Sigmoid colon (tissue), 7 donors: Measurements from ENCODE around the gene LEF1. TPM values are rescaled to one million over a fixed set of nuclear protein-coding genes. Genes with fewer than 3 reads are reported as not detected.

Experiments
- DNase-seq: peaks from one replicate; pipeline ENCODE4 v3.0.0-alpha.2; 2019
- H3K27ac ChIP-seq, 4 donors: fragments of 200-600 bp; sonication (generic); one replicate each; pipeline ENCODE4 v1.5.1; 2016 to 2019; ENCODE audit warnings: mild to moderate bottlenecking in 1 of 4
- H3K27me3 ChIP-seq, 3 donors: fragments of 200-600 bp; sonication (generic); one replicate each; pipeline ENCODE4 v1.5.1; 2019; ENCODE audit warnings: mild to moderate bottlenecking in 1 of 3
- H3K36me3 ChIP-seq, 4 donors: fragments of 200-600 bp; sonication (generic); one replicate each; pipeline ENCODE4 v1.5.1; 2016 to 2019
- H3K4me1 ChIP-seq, 4 donors: fragments of 200-600 bp; sonication (generic); one replicate each; pipeline ENCODE4 v1.5.1; 2017 to 2019
- H3K4me3 ChIP-seq, 4 donors: fragments of 200-600 bp; sonication (generic); one replicate each; pipeline ENCODE4 v1.5.1; 2017 to 2019; ENCODE audit warnings: mild to moderate bottlenecking in 2 of 4, moderate library complexity in 1 of 4
- H3K9me3 ChIP-seq, 4 donors: fragments of 200-600 bp in 3 of 4; sonication (generic) in 3 of 4; one replicate each; pipeline versions ENCODE4 v1.5.1 to v1.6.1; 2013 to 2019
- CTCF ChIP-seq, 4 experiments: fragments of 450-650 bp in 3 of 4; fragments of 200-600 bp in 1 of 4; IDR thresholded peaks; one replicate each; pipeline ENCODE4 v1.5.1; 2016 to 2019; ENCODE audit warnings: antibody characterized with exemption in 4 of 4, mild to moderate bottlenecking in 3 of 4, moderate library complexity in 2 of 4
- EP300 ChIP-seq, 4 donors: sonication (generic); formaldehyde crosslinking; IDR thresholded peaks; one replicate each; pipeline ENCODE4 v1.6.1; 2017; ENCODE audit warnings: antibody characterized with exemption in 4 of 4
- POLR2A ChIP-seq, 2 donors: fragments of 450-650 bp; IDR thresholded peaks; one replicate each; pipeline ENCODE4 v1.6.1; 2016; ENCODE audit warnings: antibody characterized with exemption in 2 of 2, mild to moderate bottlenecking in 2 of 2, moderate library complexity in 2 of 2
- POLR2AphosphoS5 ChIP-seq, 4 donors: sonication (generic); formaldehyde crosslinking; IDR thresholded peaks; one replicate each; pipeline ENCODE4 v1.6.1; 2017; ENCODE audit warnings: antibody characterized with exemption in 4 of 4
- WGBS, 2 donors: extraction: QIAGEN DNeasy Blood & Tissue Kit; methylation state at CpG; one replicate each; pipeline ENCODE4 v1.1.7; 2013; 5-methylcytosine and 5-hydroxymethylcytosine counted together
- intact Hi-C: fragments of 100-400 bp; cut with DNase I; formaldehyde crosslinking; loops from one replicate; pipeline ENCODE4 v1.15.1; 2023
- polyA plus RNA-seq, 3 donors: library from polyadenylated mRNA; stranded (reverse); fragments of 200-250 nt; gene quantifications; one replicate each; pipeline ENCODE4 v1.2.3, GENCODE V29; 2013
- total RNA-seq, 4 donors: library from RNA; depleted of rRNA; stranded (reverse); fragments of >200 nt; gene quantifications; one replicate each; pipeline ENCODE4 v1.1.0, GENCODE V29; 2016
- donor health status: healthy with polysubstance abuse.
- donor health status: Bipolar disorder and iron deficiency.
- donor health status: healthy.

The LEF1 gene
- total and polyA plus RNA-seq, 7 donors, result 0.83 to 25.3 (median 3.2) TPM; not detected in 1

- no peak for DNase-seq
- no peak overlapping the region for H3K4me3 ChIP-seq
- TF ChIP-seq POLR2A (IDR thresholded peaks at IDR 0.05), result no peak
- TF ChIP-seq EP300 (IDR thresholded peaks at IDR 0.05), result no peak
- TF ChIP-seq CTCF (IDR thresholded peaks at IDR 0.05), result no peak
- no peak for TF ChIP-seq POLR2AphosphoS5 (IDR thresholded peaks at IDR 0.05)
- peaks cover 0 to 7% (median 0%) of the 10 kb centered on the region in 3 donors for H3K27me3 ChIP-seq
- H3K27ac ChIP-seq, result no peak overlapping the region
- intact Hi-C loops, result no loop called here
- H3K4me1 ChIP-seq, result no peaks in the 10 kb centered on the region
- WGBS, 2 donors, result 69 to 83% methylated on average over 5 of the region's 5 CpGs
- H3K36me3 ChIP-seq, result no peaks in the 10 kb centered on the region
- H3K9me3 ChIP-seq, result no peaks in the 10 kb centered on the region
Measured at GRCh38 chr4:108060686-108061321, 107.9 kb downstream of the LEF1 start.

- no peak for DNase-seq
- intact Hi-C loops, result no loop called here
- H3K27ac ChIP-seq, result no peak overlapping the region
- WGBS, 2 donors, result 55 to 66% methylated on average over 5 of the region's 5 CpGs
- TF ChIP-seq POLR2A (IDR thresholded peaks at IDR 0.05) (no peak), CTCF (IDR thresholded peaks at IDR 0.05) (no peak), POLR2AphosphoS5 (IDR thresholded peaks at IDR 0.05) (no peak), EP300 (IDR thresholded peaks at IDR 0.05) (no peak)
- no peaks in the 10 kb centered on the region for H3K9me3 ChIP-seq
- no peak overlapping the region for H3K4me3 ChIP-seq
- no peaks in the 10 kb centered on the region for H3K36me3 ChIP-seq
- peaks cover 0 to 7% (median 0%) of the 10 kb centered on the region in 3 donors for H3K27me3 ChIP-seq
- no peaks in the 10 kb centered on the region for H3K4me1 ChIP-seq
Measured at GRCh38 chr4:108060164-108060563, 108.6 kb downstream of the LEF1 start.

DNA sequence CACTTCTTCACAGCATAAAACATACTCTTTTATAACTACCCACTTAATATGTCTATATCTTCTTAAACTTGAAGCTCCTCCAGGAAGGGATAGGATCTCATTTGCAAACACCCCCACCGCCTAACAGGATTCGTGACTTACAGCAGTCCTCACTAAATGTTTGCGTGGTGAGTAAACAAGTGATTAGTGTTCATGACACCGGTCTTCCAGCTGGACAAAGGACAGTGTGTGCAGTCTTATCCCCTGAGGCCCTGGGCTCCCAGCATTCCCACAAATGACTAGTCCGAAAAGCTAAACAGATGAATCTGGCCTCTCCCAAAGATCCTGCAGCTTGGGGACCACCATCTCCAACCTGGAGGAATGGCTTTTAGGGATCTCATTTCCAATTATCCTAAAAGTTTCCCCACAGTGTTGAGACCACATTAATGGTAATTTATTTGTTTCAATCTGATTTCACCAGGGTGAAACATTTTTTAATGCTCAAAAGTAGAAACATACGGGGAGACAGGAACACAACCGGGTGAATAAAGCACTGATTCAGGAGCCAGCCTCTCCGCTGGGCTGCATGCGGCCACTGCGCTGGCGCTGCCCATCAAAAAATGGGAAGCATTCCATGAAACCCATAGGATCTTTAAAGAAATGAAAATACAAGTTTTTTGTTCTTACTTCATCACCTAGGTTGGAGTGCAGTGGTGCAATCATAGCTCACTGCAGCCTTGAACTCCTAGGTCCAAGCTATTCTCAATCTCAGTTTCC, 109.9 kb downstream of the LEF1 start:
- H3K9me3 ChIP-seq, result no peaks in the 10 kb centered on the region
- no peak overlapping the region for H3K27ac ChIP-seq
- no peaks in the 10 kb centered on the region for H3K36me3 ChIP-seq
- no peak overlapping the region for H3K4me3 ChIP-seq
- DNase-seq, result no peak
- intact Hi-C loops, result no loop called here
- WGBS, 2 donors, result 68 to 75% methylated on average over 11 of the region's 11 CpGs
- H3K27me3 ChIP-seq, result peaks cover 0 to 7% (median 0%) of the 10 kb centered on the region in 3 donors
- no peaks in the 10 kb centered on the region for H3K4me1 ChIP-seq
- TF ChIP-seq POLR2AphosphoS5 (IDR thresholded peaks at IDR 0.05), result no peak
- TF ChIP-seq POLR2A (IDR thresholded peaks at IDR 0.05), result no peak
- no peak for TF ChIP-seq CTCF (IDR thresholded peaks at IDR 0.05)
- TF ChIP-seq EP300 (IDR thresholded peaks at IDR 0.05), result no peak

GRCh38 chr4:108056418-108056817, 112.3 kb downstream of the LEF1 start:
- no peak for DNase-seq
- Histone ChIP-seq H3K27ac (no peak overlapping the region), H3K9me3 (no peaks in the 10 kb centered on the region), H3K27me3 (no peaks in the 10 kb centered on the region), H3K36me3 (no peaks in the 10 kb centered on the region), H3K4me3 (no peak overlapping the region), H3K4me1 (no peaks in the 10 kb centered on the region)
- 76 to 80% methylated on average over 6 of the region's 6 CpGs for WGBS, 2 donors
- TF ChIP-seq POLR2AphosphoS5 (IDR thresholded peaks at IDR 0.05), result no peak
- no peak for TF ChIP-seq EP300 (IDR thresholded peaks at IDR 0.05)
- no peak for TF ChIP-seq CTCF (IDR thresholded peaks at IDR 0.05)
- no peak for TF ChIP-seq POLR2A (IDR thresholded peaks at IDR 0.05)
- intact Hi-C loops, result no loop called here
